ENCODE measurements around the gene VANGL2. TPM values are rescaled to one million over a fixed set of nuclear protein-coding genes. Genes with fewer than 3 reads are reported as not detected.

Gene VANGL2
- total and polyA plus RNA-seq, 2 of the 8 experiments (the other 6 are each of a cell fraction or from before 2014, with no cell fraction given) = 62.5 to 118 TPM

GRCh38 chr1:160371346-160371631, 29.1 kb upstream of the VANGL2 start (continued):
- no peak for TF ChIP-seq CTCF (IDR thresholded peaks at IDR 0.05; ENCODE audit: control extremely low read depth in 1 of 3, insufficient read depth in 1 of 3, low read depth in 1 of 3, low read length in 3 of 3)
